ENCODE results near the gene POU2F2. TPM values are rescaled to one million over a fixed set of nuclear protein-coding genes. Genes with fewer than 3 reads are reported as not detected.

Gene POU2F2
- total RNA-seq, 2 experiments from 2014 or later = 55.6 to 57.3 TPM

DNA sequence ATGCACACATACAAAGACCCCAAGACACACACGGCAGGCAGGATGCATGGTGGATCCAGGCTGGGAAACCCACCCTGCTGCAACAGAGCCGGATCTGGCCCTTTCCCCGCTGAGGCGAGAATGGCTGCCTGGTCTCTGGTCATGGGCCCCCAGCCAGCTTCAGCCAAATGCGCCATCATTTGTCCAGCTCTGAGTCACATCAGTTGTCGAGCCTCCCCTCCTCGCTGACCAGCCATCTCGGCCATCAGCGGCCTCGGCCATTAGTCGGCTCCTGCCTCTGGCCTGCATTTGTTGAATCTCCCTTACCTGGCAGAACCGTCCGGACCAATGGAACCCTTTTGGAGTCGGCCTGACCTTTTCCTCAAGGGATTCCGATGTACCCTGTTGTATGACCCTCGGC lies 38.5 kb upstream of the POU2F2 start:
- peaks cover 7% of the 10 kb centered on the region for H3K27me3 Mint-ChIP-seq
- no peak overlapping the region for H3K27ac Mint-ChIP-seq
- ChIA-PET POLR2A (no interaction called here), CTCF (no interaction called here)
- no peaks in the 10 kb centered on the region for H3K36me3 Mint-ChIP-seq
- H3K9me3 Mint-ChIP-seq = no peaks in the 10 kb centered on the region
- no peak overlapping the region for H3K4me3 Mint-ChIP-seq
- DNase-seq = no peak
- peaks cover 8% of the 10 kb centered on the region for H3K4me1 Mint-ChIP-seq (ENCODE audit: low read depth)
- intact Hi-C loops (cut with micrococcal nuclease) = no loop called here

DNA sequence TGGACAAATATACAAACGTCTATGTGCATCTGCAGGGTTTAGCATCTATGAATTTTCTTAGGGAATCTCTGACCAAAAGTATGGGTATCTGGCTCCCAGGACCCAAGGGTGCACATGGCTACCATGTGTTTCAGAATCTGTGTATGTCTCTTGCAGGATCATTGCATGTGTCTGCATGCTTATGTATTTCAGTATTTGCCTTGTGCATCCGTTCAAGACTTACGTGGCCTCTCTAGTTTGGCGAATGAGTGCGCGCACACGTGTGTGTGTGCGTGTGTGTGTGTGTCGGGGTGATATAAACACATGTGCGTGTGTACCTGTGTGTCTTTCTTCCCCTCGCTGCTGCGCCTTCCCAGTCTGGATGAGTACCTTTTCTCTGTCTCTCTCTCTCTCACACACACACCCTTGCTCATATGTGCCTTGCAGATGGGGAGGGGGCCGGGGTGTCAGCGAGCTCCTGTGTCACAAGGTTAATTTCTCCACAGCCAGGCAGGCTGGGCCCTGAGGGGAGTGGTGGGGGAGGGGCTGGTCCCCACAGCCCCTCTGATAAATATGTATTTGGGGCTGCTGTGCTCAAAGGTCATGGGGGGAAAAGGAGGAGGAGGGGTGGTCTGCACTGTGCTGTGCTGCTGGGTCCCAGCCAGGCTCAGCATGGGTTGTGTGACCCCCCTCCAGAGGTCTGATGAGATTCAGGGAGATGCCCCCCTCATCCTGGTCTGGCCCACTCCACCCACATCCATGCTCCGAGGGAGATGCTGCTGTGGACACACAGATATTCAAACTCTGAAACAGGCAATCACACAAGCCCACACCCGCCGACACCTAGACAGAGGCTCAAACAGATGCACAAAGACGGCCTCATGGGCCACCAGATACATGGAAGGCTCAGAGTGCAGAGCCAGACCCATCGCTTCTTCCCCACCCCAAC lies 37.5 kb upstream of the POU2F2 start:
- Mint-ChIP-seq H3K27ac (no peak overlapping the region), H3K27me3 (peaks cover 2% of the 10 kb centered on the region), H3K4me1 (ENCODE audit: low read depth) (no peaks in the 10 kb centered on the region), H3K36me3 (no peaks in the 10 kb centered on the region), H3K9me3 (no peaks in the 10 kb centered on the region), H3K4me3 (no peak overlapping the region)
- no peak for DNase-seq
- intact Hi-C loops (cut with micrococcal nuclease) = no loop called here
- POLR2A ChIA-PET = no interaction called here
- CTCF ChIA-PET = no interaction called here

- ChIA-PET CTCF (interaction anchor here (0.9 kb wide), 1 partner anchor 8 kb away, joined by 3 read pairs; no protein-coding TSS in a partner anchor), POLR2A (no interaction called here)
Observed at GRCh38 chr19:42168206-42168605, 36.0 kb upstream of the POU2F2 start.

GRCh38 chr19:42166316-42166715 lies 34.1 kb upstream of the POU2F2 start:
- POLR2A ChIA-PET = no interaction called here
- H3K27ac Mint-ChIP-seq = no peak overlapping the region
- H3K36me3 Mint-ChIP-seq = no peaks in the 10 kb centered on the region
- no peak overlapping the region for H3K4me3 Mint-ChIP-seq
- no peaks in the 10 kb centered on the region for H3K27me3 Mint-ChIP-seq
- H3K4me1 Mint-ChIP-seq (ENCODE audit: low read depth) = no peaks in the 10 kb centered on the region
- CTCF ChIA-PET = interaction anchor here (1.4 kb wide), 1 partner anchor 11 kb away, joined by 4 read pairs; no protein-coding TSS in a partner anchor
- no peak for DNase-seq
- no peaks in the 10 kb centered on the region for H3K9me3 Mint-ChIP-seq
- intact Hi-C loops (cut with micrococcal nuclease) = no loop called here

More at GRCh38 chr19:42168206-42168605, 36.0 kb upstream of the POU2F2 start:
- Mint-ChIP-seq H3K9me3 (no peaks in the 10 kb centered on the region), H3K4me1 (ENCODE audit: low read depth) (no peaks in the 10 kb centered on the region), H3K27me3 (no peaks in the 10 kb centered on the region), H3K36me3 (no peaks in the 10 kb centered on the region), H3K4me3 (no peak overlapping the region), H3K27ac (no peak overlapping the region)
- DNase-seq = no peak
- intact Hi-C loops (cut with micrococcal nuclease) = no loop called here

DNA sequence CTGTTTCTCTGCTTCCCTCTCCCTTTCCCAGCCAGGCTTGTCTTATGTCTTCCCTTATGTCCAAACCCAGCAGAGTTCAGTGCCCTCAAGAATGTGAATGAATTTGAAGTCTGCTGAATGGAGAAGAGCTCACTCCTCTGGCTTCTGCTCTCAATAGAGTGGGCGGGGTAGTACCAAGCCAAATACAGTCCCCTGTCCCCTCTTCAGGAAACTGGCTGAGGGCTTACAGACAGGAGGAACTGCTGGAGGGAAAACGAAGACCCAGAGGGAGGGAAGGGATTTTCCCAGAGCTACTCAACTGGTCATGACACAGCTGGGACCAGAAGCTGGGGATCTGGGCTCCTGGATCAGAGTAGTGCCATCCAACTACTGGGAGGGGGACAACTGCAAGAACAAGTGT lies 32.9 kb upstream of the POU2F2 start:
- ChIA-PET POLR2A (no interaction called here), CTCF (no interaction called here)
- H3K27ac Mint-ChIP-seq = no peak overlapping the region
- H3K27me3 Mint-ChIP-seq = no peaks in the 10 kb centered on the region
- H3K36me3 Mint-ChIP-seq = no peaks in the 10 kb centered on the region
- intact Hi-C loops (cut with micrococcal nuclease) = no loop called here
- no peaks in the 10 kb centered on the region for H3K4me1 Mint-ChIP-seq (ENCODE audit: low read depth)
- DNase-seq = no peak
- no peak overlapping the region for H3K4me3 Mint-ChIP-seq
- no peaks in the 10 kb centered on the region for H3K9me3 Mint-ChIP-seq

DNA sequence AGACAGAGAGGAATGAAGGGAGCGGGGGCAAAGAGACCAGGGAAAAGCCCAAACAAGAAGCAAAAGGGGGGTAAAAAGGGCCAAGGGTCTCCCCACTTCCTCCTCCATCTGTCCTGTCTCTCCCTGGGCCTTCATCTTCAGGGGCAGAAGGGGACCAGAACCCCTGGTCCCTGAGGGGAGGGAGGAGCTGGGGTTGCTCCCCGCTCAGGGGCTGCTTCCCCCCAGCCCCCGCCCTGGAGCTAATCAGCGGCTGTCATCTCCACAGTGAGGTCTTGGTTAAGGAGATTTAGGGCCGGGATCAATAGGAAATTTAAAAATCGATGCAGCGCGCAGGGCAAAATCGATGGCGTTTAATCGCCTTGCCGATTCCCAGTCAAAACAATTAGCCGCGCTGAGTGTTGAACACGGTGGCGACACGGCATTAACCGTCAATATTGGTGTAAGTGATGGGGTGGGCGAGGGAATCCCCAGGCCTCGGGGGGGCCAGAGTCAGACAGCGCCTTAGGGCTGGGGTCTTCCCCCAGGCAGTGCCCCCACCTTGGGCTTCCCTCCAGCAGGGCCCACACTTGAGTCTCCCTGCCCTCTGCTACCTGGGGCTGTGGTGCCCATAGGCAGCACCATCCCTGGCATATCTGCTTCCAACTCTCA lies 29.5 kb upstream of the POU2F2 start:
- no peaks in the 10 kb centered on the region for H3K4me1 Mint-ChIP-seq (ENCODE audit: low read depth)
- POLR2A ChIA-PET = no interaction called here
- H3K4me3 Mint-ChIP-seq = no peak overlapping the region
- no peaks in the 10 kb centered on the region for H3K9me3 Mint-ChIP-seq
- intact Hi-C loops (cut with micrococcal nuclease) = no loop called here
- CTCF ChIA-PET = no interaction called here
- H3K36me3 Mint-ChIP-seq = no peaks in the 10 kb centered on the region
- no peak for DNase-seq
- H3K27me3 Mint-ChIP-seq = no peaks in the 10 kb centered on the region
- no peak overlapping the region for H3K27ac Mint-ChIP-seq

DNA sequence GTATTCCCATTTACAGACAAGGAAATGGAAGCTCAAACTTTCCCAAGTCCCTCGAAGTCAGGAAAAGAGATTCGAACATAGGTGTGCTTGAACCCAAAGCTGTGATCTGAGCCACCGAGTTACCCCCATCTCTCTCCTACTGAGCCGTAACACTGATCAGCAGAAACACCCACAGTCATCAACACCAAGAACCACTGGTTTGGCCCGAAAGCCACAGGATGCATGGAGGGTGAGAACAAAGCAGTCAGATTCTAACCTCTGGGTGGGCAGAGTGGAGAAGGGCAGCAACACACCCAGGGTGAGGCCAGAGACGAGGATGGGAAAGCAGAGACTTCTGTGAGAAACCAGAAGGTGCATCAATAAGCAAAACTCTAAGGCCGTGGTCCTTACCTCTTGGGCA lies 27.7 kb upstream of the POU2F2 start:
- Mint-ChIP-seq H3K36me3 (no peaks in the 10 kb centered on the region), H3K27me3 (no peaks in the 10 kb centered on the region), H3K4me3 (no peak overlapping the region), H3K4me1 (ENCODE audit: low read depth) (peaks cover 4% of the 10 kb centered on the region), H3K27ac (no peak overlapping the region), H3K9me3 (no peaks in the 10 kb centered on the region)
- POLR2A ChIA-PET = no interaction called here
- no peak for DNase-seq
- intact Hi-C loops (cut with micrococcal nuclease) = no loop called here
- CTCF ChIA-PET = interaction anchor here (1.2 kb wide), 1 partner anchor 17 kb away, joined by 5 read pairs; no protein-coding TSS in a partner anchor

DNA sequence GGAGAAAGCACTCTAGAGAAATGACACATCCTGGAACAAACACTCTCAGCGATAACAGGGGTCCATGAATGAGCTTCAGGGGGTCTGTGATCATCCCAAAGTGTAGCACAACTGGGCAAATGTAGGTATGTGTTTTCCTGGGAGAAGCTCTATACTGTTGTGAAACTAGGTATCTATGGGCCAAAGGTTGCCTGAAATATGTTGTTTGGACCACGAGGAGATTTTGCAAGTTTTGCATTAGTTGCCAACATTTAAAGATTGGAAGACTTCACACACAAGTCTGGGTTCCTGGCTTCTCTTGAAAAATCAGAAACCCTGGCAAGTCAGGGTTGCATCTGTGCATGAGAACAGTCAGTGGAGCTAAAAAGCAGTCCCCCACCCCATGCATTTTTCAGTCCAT lies 26.7 kb upstream of the POU2F2 start:
- no peak for DNase-seq
- ChIA-PET CTCF (interaction anchor here (0.7 kb wide), 1 partner anchor 26 kb away, joined by 4 read pairs; the partner anchor contains the start of gene POU2F2), POLR2A (no interaction called here)
- Mint-ChIP-seq H3K27ac (no peak overlapping the region), H3K4me1 (ENCODE audit: low read depth) (peaks cover 10% of the 10 kb centered on the region), H3K27me3 (no peaks in the 10 kb centered on the region), H3K4me3 (no peak overlapping the region), H3K9me3 (no peaks in the 10 kb centered on the region), H3K36me3 (no peaks in the 10 kb centered on the region)
- intact Hi-C loops (cut with micrococcal nuclease) = no loop called here

- Mint-ChIP-seq H3K27me3 (no peaks in the 10 kb centered on the region), H3K36me3 (no peaks in the 10 kb centered on the region), H3K4me1 (ENCODE audit: low read depth) (peaks cover 10% of the 10 kb centered on the region), H3K9me3 (no peaks in the 10 kb centered on the region), H3K4me3 (no peak overlapping the region), H3K27ac (no peak overlapping the region)
- ChIA-PET CTCF (interaction anchor here (1.0 kb wide), 1 partner anchor 27 kb away, joined by 3 read pairs; no protein-coding TSS in a partner anchor), POLR2A (no interaction called here)
- DNase-seq = no peak
- intact Hi-C loops (cut with micrococcal nuclease) = no loop called here
Observed at GRCh38 chr19:42156571-42156970, 24.3 kb upstream of the POU2F2 start.

DNA sequence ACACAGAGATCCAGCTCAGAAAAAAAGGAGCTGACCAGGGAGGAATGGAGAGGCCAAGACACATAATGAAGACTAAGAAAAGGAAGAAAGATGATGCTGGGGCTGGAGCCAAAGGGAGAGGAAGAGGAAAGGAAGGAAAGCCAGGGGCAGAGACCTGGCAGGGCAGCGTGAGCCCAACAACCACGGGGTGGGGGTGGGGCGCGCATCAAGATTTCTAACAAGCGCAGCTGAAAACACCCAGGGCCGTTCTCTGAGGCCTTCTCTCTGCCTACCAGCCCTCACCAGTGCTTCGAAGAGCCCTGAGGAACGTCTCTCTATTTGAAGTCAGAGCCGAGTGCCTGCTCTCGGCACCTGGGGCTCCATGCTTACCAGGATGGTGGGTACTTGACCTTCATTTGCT lies 23.6 kb upstream of the POU2F2 start:
- intact Hi-C loops (cut with micrococcal nuclease) = no loop called here
- H3K4me1 Mint-ChIP-seq (ENCODE audit: low read depth) = peaks cover 10% of the 10 kb centered on the region
- ChIA-PET CTCF (interaction anchor here (1.4 kb wide), 1 partner anchor 30 kb away, joined by 5 read pairs; no protein-coding TSS in a partner anchor), POLR2A (interaction anchor here (0.6 kb wide), 1 partner anchor 65 kb away, joined by 4 read pairs; no protein-coding TSS in a partner anchor)
- H3K27ac Mint-ChIP-seq = no peak overlapping the region
- H3K4me3 Mint-ChIP-seq = no peak overlapping the region
- no peaks in the 10 kb centered on the region for H3K9me3 Mint-ChIP-seq
- no peaks in the 10 kb centered on the region for H3K27me3 Mint-ChIP-seq
- no peak for DNase-seq
- H3K36me3 Mint-ChIP-seq = no peaks in the 10 kb centered on the region

GRCh38 chr19:42154471-42155323 lies 22.5 kb upstream of the POU2F2 start:
- H3K9me3 Mint-ChIP-seq = no peaks in the 10 kb centered on the region
- no peaks in the 10 kb centered on the region for H3K36me3 Mint-ChIP-seq
- no peak for DNase-seq
- H3K27ac Mint-ChIP-seq = no peak overlapping the region
- peaks cover 10% of the 10 kb centered on the region for H3K4me1 Mint-ChIP-seq (ENCODE audit: low read depth)
- CTCF ChIA-PET = interaction anchor here (0.6 to 1.4 kb wide), 2 partner anchors 21 to 31 kb away, joined by 5 to 6 read pairs; no protein-coding TSS in a partner anchor
- H3K4me3 Mint-ChIP-seq = no peak overlapping the region
- H3K27me3 Mint-ChIP-seq = no peaks in the 10 kb centered on the region
- POLR2A ChIA-PET = no interaction called here
- intact Hi-C loops (cut with micrococcal nuclease) = no loop called here

Measured in activated CD4-positive, alpha-beta memory T cell treated with anti-CD3 and anti-CD28 coated beads for 36 hours (primary cell).